VCaP (cell line): ENCODE results near the gene EFNB1.

Source experiments
- H3K27ac ChIP-seq: fragments of 450-650 bp; 2 replicates; pipeline ENCODE4 v1.5.1; 2017
- TF ChIP-seq, protein P1 (sequence below): fragments of 450-650 bp; conservative IDR thresholded peaks from 2 replicates; pipeline ENCODE4 v1.5.1; 2017; ENCODE audit warnings: mild to moderate bottlenecking, moderate library complexity

Gene EFNB1

DNA sequence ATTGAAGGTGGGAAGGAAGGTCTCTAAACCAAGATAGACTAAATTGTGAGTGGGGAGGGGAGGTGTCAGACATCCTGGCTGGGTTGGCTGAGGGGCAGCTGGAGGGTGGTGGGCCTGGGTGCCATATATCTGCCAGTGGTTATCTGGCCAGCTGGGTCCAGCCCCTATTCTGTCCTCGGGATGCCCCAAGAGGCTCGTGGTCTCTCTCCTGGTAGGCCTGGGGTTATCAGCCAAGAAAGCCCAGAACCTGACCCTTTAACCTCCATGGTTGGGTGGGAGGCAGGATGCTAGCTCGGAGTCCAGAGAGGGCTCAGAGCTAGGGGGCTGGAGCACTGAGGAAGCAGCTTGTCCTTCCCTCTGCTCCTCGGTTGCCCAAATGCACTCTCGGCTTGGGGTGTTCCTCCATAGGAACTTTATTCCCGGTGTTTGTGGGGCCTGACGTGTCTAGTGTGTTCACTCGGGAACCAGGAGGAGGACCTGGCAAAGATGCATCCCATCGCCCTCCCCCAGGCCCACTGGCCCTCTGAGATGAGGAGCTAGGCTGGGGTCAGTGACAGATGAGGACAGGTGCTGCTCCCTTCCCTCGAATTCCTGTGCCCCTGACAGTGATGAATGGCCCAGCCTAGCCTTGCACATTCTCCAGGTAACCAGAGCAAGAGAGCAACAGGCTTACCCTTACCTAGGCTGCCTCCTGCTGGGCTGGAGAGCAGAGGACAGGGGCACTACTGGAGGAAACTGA lies 5.2 kb upstream of the EFNB1 start:
- TF ChIP-seq, protein P1, sequence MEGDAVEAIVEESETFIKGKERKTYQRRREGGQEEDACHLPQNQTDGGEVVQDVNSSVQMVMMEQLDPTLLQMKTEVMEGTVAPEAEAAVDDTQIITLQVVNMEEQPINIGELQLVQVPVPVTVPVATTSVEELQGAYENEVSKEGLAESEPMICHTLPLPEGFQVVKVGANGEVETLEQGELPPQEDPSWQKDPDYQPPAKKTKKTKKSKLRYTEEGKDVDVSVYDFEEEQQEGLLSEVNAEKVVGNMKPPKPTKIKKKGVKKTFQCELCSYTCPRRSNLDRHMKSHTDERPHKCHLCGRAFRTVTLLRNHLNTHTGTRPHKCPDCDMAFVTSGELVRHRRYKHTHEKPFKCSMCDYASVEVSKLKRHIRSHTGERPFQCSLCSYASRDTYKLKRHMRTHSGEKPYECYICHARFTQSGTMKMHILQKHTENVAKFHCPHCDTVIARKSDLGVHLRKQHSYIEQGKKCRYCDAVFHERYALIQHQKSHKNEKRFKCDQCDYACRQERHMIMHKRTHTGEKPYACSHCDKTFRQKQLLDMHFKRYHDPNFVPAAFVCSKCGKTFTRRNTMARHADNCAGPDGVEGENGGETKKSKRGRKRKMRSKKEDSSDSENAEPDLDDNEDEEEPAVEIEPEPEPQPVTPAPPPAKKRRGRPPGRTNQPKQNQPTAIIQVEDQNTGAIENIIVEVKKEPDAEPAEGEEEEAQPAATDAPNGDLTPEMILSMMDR: no peak
- no peak overlapping the region for H3K27ac ChIP-seq

DNA sequence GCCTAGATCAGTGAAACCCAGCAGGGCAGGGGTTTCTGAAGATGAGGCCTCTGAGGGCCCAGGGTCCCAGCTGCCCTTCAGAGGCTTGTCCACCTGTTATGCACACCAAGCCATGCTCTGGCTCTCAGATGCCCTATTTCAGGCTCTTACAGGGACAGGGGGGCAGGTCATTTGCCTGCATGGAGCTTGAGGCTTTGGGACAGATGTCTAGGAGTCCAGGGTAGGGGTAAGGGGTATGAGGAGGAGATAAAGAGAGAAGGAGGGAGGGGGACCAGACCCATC lies 4.7 kb upstream of the EFNB1 start:
- TF ChIP-seq, protein P1: no peak
- no peak overlapping the region for H3K27ac ChIP-seq

DNA sequence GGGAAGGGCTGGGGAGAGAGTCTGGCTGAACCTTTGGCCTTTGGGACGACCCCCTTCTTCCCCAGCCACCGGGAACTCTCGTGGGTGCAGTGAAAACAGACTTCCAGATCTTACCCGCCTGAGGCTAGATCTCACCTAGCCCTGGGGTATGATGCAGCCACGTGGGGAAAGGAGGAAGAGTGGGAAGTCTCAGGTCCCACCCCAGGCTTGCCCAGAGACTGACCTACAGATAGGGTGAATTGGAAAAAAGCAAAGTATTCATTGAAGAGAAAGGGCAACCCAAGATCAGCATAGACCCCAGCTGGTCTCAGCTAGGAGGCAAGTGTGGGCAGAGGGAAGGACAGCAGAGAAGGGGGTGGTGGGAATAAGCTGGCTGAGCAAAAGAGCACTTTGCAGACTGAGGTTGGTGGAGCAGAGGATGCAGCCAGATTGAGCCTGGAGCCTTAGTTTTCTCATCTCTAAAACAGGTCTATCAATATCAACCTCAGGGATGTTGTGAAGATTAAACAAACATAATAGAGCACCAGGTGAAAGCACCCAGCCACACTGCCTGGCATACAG lies 4.2 kb upstream of the EFNB1 start:
- TF ChIP-seq, protein P1: no peak
- H3K27ac ChIP-seq: no peak overlapping the region

DNA sequence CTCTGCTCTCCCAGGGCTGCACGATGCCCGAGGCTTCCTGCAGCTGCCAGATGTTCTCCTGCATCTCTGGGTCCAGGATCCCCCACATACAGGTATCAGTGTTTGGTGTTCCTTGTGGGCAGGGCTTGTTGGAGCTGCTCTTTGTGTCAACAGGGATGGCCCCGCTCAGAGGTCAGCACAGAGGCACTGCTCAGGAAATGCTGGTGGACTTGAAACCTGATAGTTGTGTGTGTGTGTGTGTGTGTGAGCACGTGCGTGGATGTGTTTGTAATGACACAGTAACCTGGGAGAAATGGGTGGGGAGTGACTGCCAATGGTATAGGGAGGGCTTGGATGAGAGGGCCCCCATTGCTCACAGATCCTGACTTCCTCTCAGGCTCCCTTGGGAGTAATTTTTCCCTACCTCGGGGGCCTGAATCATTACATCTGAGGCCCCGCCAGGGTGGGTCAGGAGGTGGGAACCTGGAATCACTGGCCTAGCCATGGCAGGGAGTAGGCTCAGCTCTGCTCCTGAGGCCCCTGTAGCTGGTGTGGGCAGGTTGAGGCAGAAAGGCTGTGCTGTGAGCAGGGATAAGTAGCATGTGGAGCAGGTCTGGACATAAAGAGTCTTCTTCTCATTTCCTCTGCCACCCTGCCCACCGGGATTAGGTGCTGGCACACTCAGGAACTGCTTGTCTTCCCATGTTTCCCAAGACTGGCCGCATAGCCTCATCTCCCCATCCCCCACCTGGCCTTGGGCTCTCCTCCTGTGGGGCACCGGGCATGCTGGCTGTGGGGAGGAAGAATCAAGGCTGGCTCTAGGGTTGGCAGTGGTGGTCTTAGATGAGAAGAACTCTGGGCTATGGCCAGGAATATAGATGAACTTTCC lies 2.5 kb upstream of the EFNB1 start:
- TF ChIP-seq, protein P1: no peak

DNA sequence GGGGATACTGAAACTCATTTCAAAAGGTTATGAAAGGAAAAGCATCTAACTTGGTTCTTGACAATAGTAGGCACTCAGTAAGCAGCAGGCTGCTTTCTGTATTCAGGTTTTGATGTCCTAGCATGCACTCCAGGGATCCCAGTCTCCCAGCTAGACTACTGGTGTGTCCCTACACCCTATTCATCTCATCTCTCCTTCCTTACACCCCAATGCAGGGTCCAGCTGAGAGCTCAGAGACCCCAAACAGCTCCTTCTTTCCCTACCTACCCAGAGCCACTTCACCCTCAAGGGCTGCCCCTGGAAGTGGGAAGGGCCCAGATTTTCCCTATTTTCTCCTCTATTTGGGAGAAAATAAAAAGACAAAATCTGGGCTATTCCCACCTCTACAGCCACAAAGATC lies 1.6 kb upstream of the EFNB1 start:
- TF ChIP-seq, protein P1: no peak
- H3K27ac ChIP-seq: no peak overlapping the region

More for the DNA sequence above, 2.5 kb upstream of the EFNB1 start:
- no peak overlapping the region for H3K27ac ChIP-seq

DNA sequence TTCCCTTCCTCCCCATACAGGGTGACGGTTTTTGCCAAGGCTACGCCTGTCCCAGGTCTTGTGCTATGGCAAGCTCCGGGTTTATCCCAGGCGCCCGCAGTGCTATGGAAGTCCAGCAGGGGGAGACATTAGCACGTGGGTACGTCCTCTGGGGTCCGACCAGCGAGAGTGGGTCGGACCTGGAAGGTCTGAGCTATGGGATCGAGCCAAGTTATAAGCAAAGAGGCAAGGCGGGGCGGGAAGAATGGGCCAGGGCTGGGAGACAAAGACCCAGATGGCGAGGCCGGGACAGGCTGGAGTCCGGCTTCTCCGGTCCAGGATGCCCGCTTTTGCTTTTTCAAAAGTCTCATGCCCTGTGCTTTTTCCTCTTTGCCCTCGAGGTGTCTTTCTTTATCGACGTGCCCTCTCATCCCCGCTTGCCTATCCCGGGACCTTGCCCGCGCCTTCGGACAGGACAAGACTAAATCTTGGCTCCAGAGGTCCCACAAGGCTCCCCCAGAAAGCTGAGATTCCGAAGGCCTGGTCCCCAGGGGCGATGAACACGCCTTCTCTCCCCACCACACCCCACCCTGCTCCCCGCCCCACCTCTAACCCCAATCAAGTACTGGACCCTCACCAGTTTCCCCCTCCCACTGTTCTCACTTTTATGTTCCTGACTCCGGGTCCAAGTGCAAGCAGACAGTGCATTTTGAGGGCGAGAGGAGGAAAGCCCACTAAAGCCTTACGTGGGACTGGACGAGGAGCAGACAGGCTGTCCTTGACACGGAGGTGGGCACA lies 785 bp upstream of the EFNB1 start:
- H3K27ac ChIP-seq: peak overlapping the region; percentile 55
- TF ChIP-seq, protein P1: peak; percentile 88
